RWPE2 (cell line): ENCODE data around the gene ELL.

Experiments
- ATAC-seq: fragments of 200-7000 bp; cut with Tn5 transposase; 3 replicates; pipeline ENCODE4 v1.9.1; 2021; ENCODE audit warnings: low read depth
- DNase-seq: peaks from one replicate; pipeline ENCODE4 v3.0.0-alpha.2; 2020; ENCODE audit warnings: low spot score
- H3K27ac ChIP-seq: fragments of 450-650 bp; 2 replicates; pipeline ENCODE4 v1.5.1; 2017; ENCODE audit warnings: mild to moderate bottlenecking; ENCODE audit not compliant: poor library complexity, severe bottlenecking
- H3K27me3 ChIP-seq: fragments of 250-450 bp; sonication (Bioruptor Pico); 2 replicates; pipeline ENCODE4 v1.5.1; 2021; ENCODE audit warnings: mild to moderate bottlenecking, moderate library complexity; ENCODE audit not compliant: insufficient read depth, poor library complexity, severe bottlenecking
- H3K36me3 ChIP-seq: fragments of 250-450 bp; sonication (Bioruptor Pico); 2 replicates; pipeline ENCODE4 v1.5.1; 2020; ENCODE audit warnings: low read depth, mild to moderate bottlenecking, moderate library complexity
- H3K4me1 ChIP-seq: fragments of 250-450 bp; sonication (Bioruptor Pico); 2 replicates; pipeline ENCODE4 v1.5.1; 2021; ENCODE audit warnings: mild to moderate bottlenecking, moderate library complexity; ENCODE audit not compliant: insufficient read depth, poor library complexity, severe bottlenecking
- H3K4me3 ChIP-seq: fragments of 250-450 bp; sonication (Bioruptor Pico); 2 replicates; pipeline ENCODE4 v1.5.1; 2021; ENCODE audit warnings: mild to moderate bottlenecking, moderate library complexity; ENCODE audit not compliant: severe bottlenecking
- H3K9me3 ChIP-seq: fragments of 250-450 bp; sonication (Bioruptor Pico); 2 replicates; pipeline ENCODE4 v1.5.1; 2021; ENCODE audit warnings: mild to moderate bottlenecking, moderate library complexity; ENCODE audit not compliant: severe bottlenecking
- CTCF ChIP-seq: fragments of 450-650 bp; IDR thresholded peaks from one replicate; pipeline ENCODE4 v1.5.1; 2017; ENCODE audit warnings: mild to moderate bottlenecking, moderate library complexity; ENCODE audit not compliant: poor library complexity, severe bottlenecking

ELL gene

GRCh38 chr19:18480006-18480691 is 41.7 kb downstream of the ELL start:
- no peak for TF ChIP-seq CTCF
- Histone ChIP-seq H3K36me3 (no peaks in the 10 kb centered on the region), H3K9me3 (no peaks in the 10 kb centered on the region), H3K27ac (peak overlapping the region; percentile 85), H3K4me1 (peaks cover 44% of the 10 kb centered on the region), H3K27me3 (no peaks in the 10 kb centered on the region), H3K4me3 (no peak overlapping the region)
- ATAC-seq (peak; percentile 39), DNase-seq (no peak)

- Histone ChIP-seq H3K27ac (peak overlapping the region; percentile 85), H3K4me3 (no peak overlapping the region), H3K9me3 (no peaks in the 10 kb centered on the region), H3K36me3 (no peaks in the 10 kb centered on the region; the same call in 1 of the 2 replicates), H3K4me1 (peaks cover 45% of the 10 kb centered on the region), H3K27me3 (no peaks in the 10 kb centered on the region)
- ATAC-seq: peak; percentile 76
- DNase-seq: peak; percentile 81
- no peak for TF ChIP-seq CTCF
Measured at GRCh38 chr19:18478545-18479311, 43.1 kb downstream of the ELL start.

GRCh38 chr19:18477974-18478373 is 43.9 kb downstream of the ELL start:
- Histone ChIP-seq H3K4me1 (peaks cover 37% of the 10 kb centered on the region), H3K36me3 (no peaks in the 10 kb centered on the region; the same call in 1 of the 2 replicates), H3K27ac (peak overlapping the region; percentile 85), H3K27me3 (no peaks in the 10 kb centered on the region), H3K9me3 (no peaks in the 10 kb centered on the region), H3K4me3 (no peak overlapping the region)
- no peak for DNase-seq
- no peak for TF ChIP-seq CTCF
- no peak for ATAC-seq

- ATAC-seq: no peak
- Histone ChIP-seq H3K9me3 (no peaks in the 10 kb centered on the region), H3K36me3 (no peaks in the 10 kb centered on the region; the same call in 1 of the 2 replicates), H3K4me1 (peaks cover 36% of the 10 kb centered on the region), H3K4me3 (no peak overlapping the region), H3K27ac (peak overlapping the region; percentile 85), H3K27me3 (no peaks in the 10 kb centered on the region)
- no peak for DNase-seq
- TF ChIP-seq CTCF: peak; percentile 24
Measured at GRCh38 chr19:18477042-18477779, 44.7 kb downstream of the ELL start.
